Liver (tissue), 9 donors: ENCODE results near the gene ZGPAT. TPM values are rescaled to one million over a fixed set of nuclear protein-coding genes. Genes with fewer than 3 reads are reported as not detected.

Experiments used
- DNase-seq: peaks from one replicate; pipeline ENCODE4 v3.0.0-alpha.2; 2017; ENCODE audit warnings: low spot score
- H3K27ac ChIP-seq, 2 donors: one replicate each; pipeline ENCODE4 v1.7.0; 2013; ENCODE audit warnings: inconsistent platforms in 2 of 2, low read length in 2 of 2, control low read depth in 1 of 2, low read depth in 1 of 2, mild to moderate bottlenecking in 1 of 2
- H3K27me3 ChIP-seq, 4 donors: one replicate each; pipeline versions ENCODE4 v1.6.1 to v1.7.0; 2013; ENCODE audit warnings: low read length in 3 of 4, inconsistent platforms in 1 of 4, mild to moderate bottlenecking in 1 of 4, moderate library complexity in 1 of 4; ENCODE audit not compliant: control insufficient read depth in 4 of 4, insufficient read depth in 4 of 4
- H3K36me3 ChIP-seq, 4 donors: one replicate each; pipeline versions ENCODE4 v1.6.1 to v1.7.0; 2013; ENCODE audit warnings: low read length in 3 of 4, mild to moderate bottlenecking in 3 of 4, low read depth in 1 of 4, moderate library complexity in 1 of 4; ENCODE audit not compliant: control insufficient read depth in 4 of 4, insufficient read depth in 3 of 4
- H3K4me1 ChIP-seq, 4 donors: one replicate each; pipeline versions ENCODE4 v1.6.1 to v1.7.0; 2013; ENCODE audit warnings: low read length in 3 of 4, mild to moderate bottlenecking in 3 of 4, moderate library complexity in 1 of 4; ENCODE audit not compliant: control insufficient read depth in 4 of 4, insufficient read depth in 4 of 4
- H3K4me3 ChIP-seq, 3 donors: one replicate each; pipeline versions ENCODE4 v1.6.1 to v1.7.0; 2013; ENCODE audit warnings: low read length in 3 of 3, control low read depth in 1 of 3, low read depth in 1 of 3, mild to moderate bottlenecking in 1 of 3
- H3K9ac ChIP-seq, 2 donors: one replicate each; pipeline ENCODE4 v1.7.0; 2013; ENCODE audit warnings: low read length in 2 of 2, mild to moderate bottlenecking in 2 of 2, moderate library complexity in 2 of 2, control low read depth in 1 of 2, low read depth in 1 of 2
- H3K9me3 ChIP-seq, 4 donors: one replicate each; pipeline versions ENCODE4 v1.6.1 to v1.7.0; 2013; ENCODE audit warnings: low read length in 3 of 4; ENCODE audit not compliant: control insufficient read depth in 4 of 4
- ATF3 ChIP-seq: IDR thresholded peaks from 2 replicates; pipeline ENCODE4 v1.6.1; 2016; ENCODE audit warnings: antibody characterized with exemption
- CTCF ChIP-seq: fragments of 150-350 bp; IDR thresholded peaks from 2 replicates; pipeline ENCODE4 v1.5.1; 2017; ENCODE audit warnings: improper control_type of control experiment, low read depth, low read length; ENCODE audit not compliant: missing input control
- EGR1 ChIP-seq, 2 donors: IDR thresholded peaks; 2 replicates each; pipeline ENCODE4 v1.6.1; 2016 to 2018; ENCODE audit warnings: antibody characterized with exemption in 2 of 2, low read depth in 2 of 2
- FOXA1 ChIP-seq: IDR thresholded peaks from 2 replicates; pipeline ENCODE4 v1.6.1; 2016; ENCODE audit warnings: antibody characterized with exemption
- FOXA2 ChIP-seq: IDR thresholded peaks from 2 replicates; pipeline ENCODE4 v1.6.1; 2016; ENCODE audit warnings: antibody characterized with exemption
- GABPA ChIP-seq, 2 donors: IDR thresholded peaks in 1 of 2; conservative IDR thresholded peaks in 1 of 2; 2 replicates each; pipeline ENCODE4 v1.6.1; 2016; ENCODE audit warnings: antibody characterized with exemption in 2 of 2, mild to moderate bottlenecking in 1 of 2, moderate library complexity in 1 of 2
- HNF4A ChIP-seq, 2 donors: conservative IDR thresholded peaks; 2 replicates each; pipeline ENCODE4 v1.6.1; 2016; ENCODE audit warnings: antibody characterized with exemption in 2 of 2, mild to moderate bottlenecking in 2 of 2
- HNF4G ChIP-seq: IDR thresholded peaks from 2 replicates; pipeline ENCODE4 v1.6.1; 2016; ENCODE audit warnings: antibody characterized with exemption
- JUND ChIP-seq, 2 donors: IDR thresholded peaks; 2 replicates each; pipeline ENCODE4 v1.6.1; 2016; ENCODE audit warnings: antibody characterized with exemption in 2 of 2
- MAX ChIP-seq: IDR thresholded peaks from 2 replicates; pipeline ENCODE4 v1.6.1; 2016; ENCODE audit warnings: antibody characterized with exemption
- NR2F2 ChIP-seq: IDR thresholded peaks from 2 replicates; pipeline ENCODE4 v1.6.1; 2016; ENCODE audit warnings: antibody characterized with exemption
- RAD21 ChIP-seq, 2 donors: IDR thresholded peaks; 2 replicates each; pipeline ENCODE4 v1.6.1; 2016; ENCODE audit warnings: antibody characterized with exemption in 2 of 2, mild to moderate bottlenecking in 2 of 2
- REST ChIP-seq: IDR thresholded peaks from 2 replicates; pipeline ENCODE4 v1.6.1; 2016; ENCODE audit warnings: antibody characterized with exemption, mild to moderate bottlenecking
- RXRA ChIP-seq, 2 donors: IDR thresholded peaks; 2 replicates each; pipeline ENCODE4 v1.6.1; 2017 to 2018; ENCODE audit warnings: antibody characterized with exemption in 2 of 2, mild to moderate bottlenecking in 1 of 2
- SP1 ChIP-seq: IDR thresholded peaks from 2 replicates; pipeline ENCODE4 v1.6.1; 2018; ENCODE audit warnings: antibody characterized with exemption, mild to moderate bottlenecking
- TAF1 ChIP-seq: conservative IDR thresholded peaks from 2 replicates; pipeline ENCODE4 v1.6.1; 2016; ENCODE audit warnings: antibody characterized with exemption, mild to moderate bottlenecking
- YY1 ChIP-seq: IDR thresholded peaks from 2 replicates; pipeline ENCODE4 v1.6.1; 2016; ENCODE audit warnings: antibody characterized with exemption, mild to moderate bottlenecking
- ZBTB33 ChIP-seq: IDR thresholded peaks from 2 replicates; pipeline ENCODE4 v1.6.1; 2016; ENCODE audit warnings: antibody characterized with exemption
- WGBS: extraction: QIAGEN DNeasy Blood & Tissue Kit; methylation state at CpG from one replicate; pipeline ENCODE4 v1.1.7; 2013; 5-methylcytosine and 5-hydroxymethylcytosine counted together
- polyA plus RNA-seq, 2 donors: library from polyadenylated mRNA; stranded (reverse) in 1 of 2; unstranded in 1 of 2; fragments of 200-250 nt in 1 of 2; fragments of >200 nt in 1 of 2; fragmentation: Nextera tagmentation in 1 of 2; extraction: Ambion mirVana in 1 of 2; gene quantifications; one replicate each; pipeline versions ENCODE4 v1.2.1 to v1.2.3, GENCODE V29; 2013 to 2015
- total RNA-seq, 2 donors: library from RNA; depleted of rRNA; stranded (reverse); fragments of >200 nt; gene quantifications; one replicate each; pipeline ENCODE4 v1.2.3, GENCODE V29; 2014
- donor health status: healthy.
- donor health status: healthy.
- donor health status: healthy.
- donor health status: healthy.
- donor health status: healthy.

ZGPAT gene
- total and polyA plus RNA-seq, 4 donors = 10.3 to 90.5 (median 20.5) TPM

- Histone ChIP-seq H3K4me3 (no peak overlapping the region), H3K9me3 (no peaks in the 10 kb centered on the region), H3K36me3 (no peaks in the 10 kb centered on the region), H3K27me3 (no peaks in the 10 kb centered on the region), H3K4me1 (peaks cover 8 to 49% (median 36%) of the 10 kb centered on the region in 4 donors), H3K9ac (no peak overlapping the region), H3K27ac (no peak overlapping the region)
- no peak for TF ChIP-seq FOXA2
- WGBS = 44% methylated on average over 37 of the region's 37 CpGs
- peak; percentile 33 for DNase-seq
Observed at GRCh38 chr20:63742381-63743024, 34.7 kb downstream of the ZGPAT start.

GRCh38 chr20:63743210-63743970 is 35.6 kb downstream of the ZGPAT start:
- TF ChIP-seq HNF4A (conservative IDR thresholded peaks at IDR 0.05) = no peak
- no peak for TF ChIP-seq NR2F2
- TF ChIP-seq ZBTB33 = no peak
- TF ChIP-seq EGR1 (IDR thresholded peaks at IDR 0.05; ENCODE audit: low read depth in 2 of 2) = no peak
- no peak for TF ChIP-seq JUND (IDR thresholded peaks at IDR 0.05)
- TF ChIP-seq RAD21 (IDR thresholded peaks at IDR 0.05) = no peak
- TF ChIP-seq GABPA (IDR thresholded peaks at IDR 0.05 in 1 of 2, conservative IDR thresholded peaks at IDR 0.05 in 1 of 2) = no peak
- TF ChIP-seq ATF3 = no peak
- TF ChIP-seq RXRA (IDR thresholded peaks at IDR 0.05) = no peak
- TF ChIP-seq FOXA2 = no peak
- no peak for TF ChIP-seq TAF1
- TF ChIP-seq REST = no peak
- TF ChIP-seq SP1 = no peak
- TF ChIP-seq CTCF = no peak
- no peak for TF ChIP-seq YY1
- no peak for TF ChIP-seq FOXA1
- no peak for TF ChIP-seq HNF4G
- no peak for TF ChIP-seq MAX
- Histone ChIP-seq H3K9ac (no peak overlapping the region), H3K36me3 (no peaks in the 10 kb centered on the region), H3K9me3 (no peaks in the 10 kb centered on the region), H3K27me3 (no peaks in the 10 kb centered on the region), H3K27ac (no peak overlapping the region), H3K4me3 (no peak overlapping the region), H3K4me1 (peaks cover 8 to 43% (median 35%) of the 10 kb centered on the region in 4 donors)
- DNase-seq = peak; percentile 35
- WGBS = 57% methylated on average over 31 of the region's 31 CpGs
